Lung (tissue), 12 donors: Measurements from ENCODE around the gene STN1. TPM values are rescaled to one million over a fixed set of nuclear protein-coding genes. Genes with fewer than 3 reads are reported as not detected.

Source experiments
- ATAC-seq: fragments of 200-7000 bp; cut with Tn5 transposase; one replicate; pipeline ENCODE4 v1.9.1; 2020; ENCODE audit warnings: moderate number of reproducible peaks; ENCODE audit not compliant: insufficient read depth, low FRiP score
- DNase-seq, 3 donors: peaks; one replicate each; pipeline ENCODE4 v3.0.0-alpha.2; 2013 to 2017
- H3K27ac ChIP-seq, 2 donors: one replicate each; pipeline ENCODE4 v1.5.1; 2013; ENCODE audit warnings: mild to moderate bottlenecking in 2 of 2, moderate library complexity in 2 of 2, control low read depth in 1 of 2, inconsistent platforms in 1 of 2, low read depth in 1 of 2, low read length in 1 of 2
- H3K27me3 ChIP-seq, 3 donors: one replicate each; pipeline ENCODE4 v1.5.1; 2013; ENCODE audit warnings: low read length in 2 of 3; ENCODE audit not compliant: control insufficient read depth in 3 of 3, insufficient read depth in 3 of 3
- H3K36me3 ChIP-seq, 4 donors: one replicate each; pipeline ENCODE4 v1.5.1; 2013; ENCODE audit warnings: low read length in 4 of 4, mild to moderate bottlenecking in 1 of 4, moderate library complexity in 1 of 4; ENCODE audit not compliant: control insufficient read depth in 4 of 4, insufficient read depth in 4 of 4
- H3K4me1 ChIP-seq, 5 donors: one replicate each; pipeline ENCODE4 v1.5.1; 2013; ENCODE audit warnings: low read length in 5 of 5, mild to moderate bottlenecking in 2 of 5, moderate library complexity in 1 of 5; ENCODE audit not compliant: control insufficient read depth in 5 of 5, insufficient read depth in 5 of 5
- H3K4me3 ChIP-seq: one replicate; pipeline ENCODE4 v1.5.1; 2013; ENCODE audit warnings: mild to moderate bottlenecking, control low read depth, moderate library complexity
- H3K9ac ChIP-seq, 2 donors: one replicate each; pipeline ENCODE4 v1.5.1; 2013; ENCODE audit warnings: low read length in 2 of 2, control low read depth in 1 of 2; ENCODE audit not compliant: insufficient read depth in 1 of 2
- H3K9me3 ChIP-seq, 4 donors: one replicate each; pipeline ENCODE4 v1.5.1; 2013; ENCODE audit warnings: low read length in 3 of 4, mild to moderate bottlenecking in 1 of 4, moderate library complexity in 1 of 4; ENCODE audit not compliant: control insufficient read depth in 4 of 4, insufficient read depth in 3 of 4
- CTCF ChIP-seq: IDR thresholded peaks from 2 replicates; pipeline ENCODE4 v1.5.1; 2012; ENCODE audit warnings: mild to moderate bottlenecking; ENCODE audit errors: control extremely low read depth, extremely low read depth
- WGBS, 2 donors: extraction: QIAGEN DNeasy Blood & Tissue Kit; methylation state at CpG; one replicate each; pipeline ENCODE4 v1.1.7; 2013; 5-methylcytosine and 5-hydroxymethylcytosine counted together
- polyA plus RNA-seq, 2 donors: library from polyadenylated mRNA; stranded (reverse); fragments of 200-250 nt; gene quantifications; one replicate each; pipeline ENCODE4 v1.2.1, GENCODE V29; 2013
- total RNA-seq, 2 donors: library from RNA; depleted of rRNA in 1 of 2; stranded (reverse); fragments of >200 nt in 1 of 2; gene quantifications; one replicate each; pipeline ENCODE4 v1.2.1, GENCODE V29; 2014 to 2021
- donor health status: control.
- donor health status: control.
- donor health status: Bipolar disorder and iron deficiency.
- donor health status: healthy.
- donor health status: DM: yes; HTN: yes; CAD: no.

Gene STN1
- total and polyA plus RNA-seq, 4 donors = 26.5 to 43.8 (median 39.1) TPM

- Histone ChIP-seq H3K9ac (no peak overlapping the region), H3K4me1 (peaks cover 10 to 64% (median 27%) of the 10 kb centered on the region in 5 donors), H3K4me3 (no peak overlapping the region), H3K27ac (peak overlapping the region in 1 of 2 donors; percentile 2), H3K36me3 (peaks cover 7 to 18% (median 13%) of the 10 kb centered on the region in 4 donors), H3K9me3 (no peaks in the 10 kb centered on the region), H3K27me3 (no peaks in the 10 kb centered on the region)
- 88 to 91% methylated on average over 7 of the region's 7 CpGs for WGBS, 2 donors
- ATAC-seq (no peak), DNase-seq (no peak)
- TF ChIP-seq CTCF = no peak
Observed at GRCh38 chr10:103897241-103897774, 20.7 kb downstream of the STN1 start.

GRCh38 chr10:103896225-103896624 is 21.8 kb downstream of the STN1 start:
- WGBS, 2 donors = 64 to 69% methylated on average over 5 of the region's 5 CpGs
- Histone ChIP-seq H3K9me3 (no peaks in the 10 kb centered on the region), H3K4me3 (no peak overlapping the region), H3K9ac (no peak overlapping the region), H3K36me3 (peaks cover 11 to 27% (median 14%) of the 10 kb centered on the region in 4 donors), H3K4me1 (peaks cover 10 to 56% (median 31%) of the 10 kb centered on the region in 5 donors), H3K27ac (peak overlapping the region; percentile 79 to 84), H3K27me3 (no peaks in the 10 kb centered on the region)
- ATAC-seq = no peak
- DNase-seq = no peak
- TF ChIP-seq CTCF = no peak

GRCh38 chr10:103895411-103896186 is 22.4 kb downstream of the STN1 start:
- Histone ChIP-seq H3K9me3 (no peaks in the 10 kb centered on the region), H3K9ac (no peak overlapping the region), H3K27ac (peak overlapping the region; percentile 79 to 84), H3K36me3 (peaks cover 11 to 31% (median 15%) of the 10 kb centered on the region in 4 donors), H3K4me3 (no peak overlapping the region), H3K27me3 (no peaks in the 10 kb centered on the region), H3K4me1 (peaks cover 13 to 55% (median 31%) of the 10 kb centered on the region in 5 donors)
- ATAC-seq (peak; percentile 31), DNase-seq (peak; percentile 73 to 92 (median 89))
- TF ChIP-seq CTCF = no peak
- WGBS, 2 donors = 63% methylated on average over 9 of the region's 9 CpGs
